Cardiac septum (tissue), 1 donor: ENCODE data around the gene NOS1. TPM values are rescaled to one million over a fixed set of nuclear protein-coding genes. Genes with fewer than 3 reads are reported as not detected.
"Not testable (repeated sequence)": the region's sequence is repeated elsewhere in the genome, so short reads cannot be mapped to it uniquely, and the experiment has no call there.

Source experiments
- DNase-seq: peaks from one replicate; pipeline ENCODE4 v3.0.0-alpha.2; 2020; ENCODE audit warnings: low spot score
- intact Hi-C: fragments of 100-400 bp; cut with DNase I; formaldehyde crosslinking; loops from one replicate; pipeline ENCODE4 v1.14.0; 2022
- total RNA-seq: library from RNA; stranded (reverse); fragmentation: NEBNext Ultra II Directional; extraction: Animal tissue kit (Norgen Biotek cat#: 25700); gene quantifications from one replicate; pipeline ENCODE4 v1.2.1, GENCODE V29; 2021
- donor health status: DM: no; HTN: no; CAD: no.

The NOS1 gene
- total RNA-seq, 1 donor from 2014 or later: 0.32 TPM

DNA sequence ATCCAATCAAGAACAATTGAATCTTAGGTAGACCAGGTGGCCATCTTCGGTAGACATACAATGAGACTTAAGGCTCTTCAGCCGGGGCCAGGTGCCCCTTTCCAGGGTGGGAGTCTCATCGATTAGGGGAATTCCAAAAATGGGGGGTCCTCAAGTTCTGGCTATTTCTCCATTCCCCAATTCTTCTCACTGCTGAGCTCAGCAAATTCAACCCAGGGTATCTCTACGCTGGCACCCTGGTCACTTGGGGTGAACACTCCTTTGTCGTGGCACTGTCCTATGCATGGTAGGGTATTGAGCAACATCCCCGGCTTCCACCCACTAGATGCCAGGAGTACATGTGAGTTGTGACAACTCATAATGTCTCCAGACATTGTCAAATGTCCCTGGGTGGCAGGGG, 136.2 kb downstream of the NOS1 start:
- DNase-seq: no peak
- intact Hi-C loops: no loop called here

DNA sequence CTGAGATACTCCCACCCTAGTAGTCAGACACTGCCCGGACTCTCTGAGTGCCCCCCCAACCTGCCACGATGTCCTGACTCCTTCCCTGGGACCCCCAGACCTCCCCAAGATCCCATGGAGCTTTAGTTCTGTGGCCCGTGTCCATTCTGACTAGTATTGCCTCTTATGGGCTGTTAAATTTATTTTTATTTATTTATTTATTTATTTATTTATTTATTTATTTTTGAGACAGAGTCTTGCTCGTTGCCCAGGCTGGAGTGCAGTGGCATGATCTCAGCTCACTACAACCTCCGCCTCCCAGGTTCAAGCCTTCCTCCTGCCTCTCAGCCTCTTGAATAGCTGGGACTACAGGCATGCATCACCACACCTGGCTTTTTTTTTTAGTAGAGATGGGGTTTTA, 140.5 kb downstream of the NOS1 start:
- DNase-seq, intact Hi-C loops: not testable (repeated sequence)

DNA sequence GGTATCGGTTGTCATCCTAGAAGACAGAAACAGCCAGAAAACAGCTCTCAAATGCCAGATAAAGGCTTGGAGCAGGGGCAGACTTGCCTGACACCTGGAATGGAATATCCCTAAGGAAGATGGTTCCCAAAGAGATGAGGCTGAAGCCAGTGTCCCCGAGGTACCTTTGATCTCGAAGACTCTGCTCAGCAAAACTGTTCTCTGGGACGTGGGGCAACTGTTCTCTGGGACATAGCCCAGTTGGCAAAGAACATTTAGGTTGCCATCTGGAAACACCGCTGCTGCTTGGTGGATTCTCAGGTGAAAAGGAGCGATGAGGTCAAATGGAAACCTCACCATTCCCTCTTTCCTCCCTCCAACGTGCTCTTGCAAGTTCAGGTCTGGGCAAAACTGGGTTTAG, 143.3 kb downstream of the NOS1 start:
- intact Hi-C loops: no loop called here
- DNase-seq: no peak

DNA sequence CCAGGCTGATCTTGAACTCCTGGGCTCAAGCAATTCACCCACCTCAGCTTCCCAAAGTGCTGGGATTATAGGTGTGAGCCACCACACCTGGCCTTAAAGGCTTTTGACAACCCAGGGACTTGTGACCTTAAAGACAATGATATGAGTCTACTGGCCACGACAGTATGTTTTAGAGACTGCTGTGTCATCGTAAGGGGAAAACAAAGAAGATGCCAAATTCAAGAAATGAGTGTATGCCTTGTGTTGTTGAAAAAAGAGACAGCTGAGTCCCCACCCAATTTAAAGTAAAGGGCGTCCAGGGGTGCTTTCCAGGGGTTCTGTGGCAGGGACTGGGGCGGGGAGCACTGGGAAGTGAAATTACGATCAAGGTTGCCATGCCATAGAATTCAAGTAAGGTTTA, 144.7 kb downstream of the NOS1 start:
- intact Hi-C loops: no loop called here
- DNase-seq: no peak

DNA sequence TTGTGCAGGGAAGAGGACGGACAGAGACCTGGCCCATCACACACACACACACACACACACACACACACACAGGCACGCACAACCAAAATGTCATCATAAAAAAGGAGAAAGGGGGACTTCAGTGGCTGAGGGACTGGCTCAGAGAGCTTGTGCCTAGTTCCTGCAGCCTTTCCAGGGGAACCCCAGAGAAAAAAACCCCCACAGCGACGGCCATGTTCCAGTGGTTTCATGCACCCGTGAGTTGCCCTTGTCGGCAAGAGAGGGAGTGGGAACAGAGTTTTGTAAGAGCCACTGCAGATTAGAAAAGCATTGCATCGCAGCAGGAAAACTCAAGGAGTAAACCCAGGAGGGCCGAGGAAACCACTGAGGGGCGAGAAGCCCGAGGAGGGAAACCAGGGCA, 146.6 kb downstream of the NOS1 start:
- no peak for DNase-seq
- intact Hi-C loops: no loop called here

DNA sequence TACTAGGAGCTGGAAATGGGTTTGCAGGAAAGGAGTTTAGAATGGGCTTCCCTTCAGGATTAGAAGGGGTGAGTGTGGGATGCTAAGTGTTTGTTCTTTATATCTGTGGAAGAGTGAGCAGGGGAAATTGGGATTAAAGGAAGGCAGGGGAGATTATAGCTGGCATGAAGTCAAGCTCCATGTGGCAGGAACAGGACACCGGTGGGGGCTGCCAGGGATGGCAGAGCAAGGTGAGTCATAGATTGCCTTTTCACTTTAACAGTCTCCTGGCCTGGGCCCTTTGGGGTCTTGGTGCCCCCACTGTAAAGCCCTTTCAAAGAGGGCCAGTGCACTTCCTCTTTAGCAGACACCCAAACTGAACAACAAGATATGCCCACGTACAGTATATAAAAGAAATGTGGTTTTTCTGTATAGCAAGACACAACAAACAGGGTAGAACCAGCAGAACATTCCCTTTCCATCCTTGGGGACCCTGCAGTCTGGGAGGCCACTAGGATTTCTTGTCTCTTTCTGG, 148.1 kb downstream of the NOS1 start:
- DNase-seq: no peak
- intact Hi-C loops: loop anchor here (2.0 kb wide), 1 partner anchor 623 kb away; no protein-coding TSS in a partner anchor

DNA sequence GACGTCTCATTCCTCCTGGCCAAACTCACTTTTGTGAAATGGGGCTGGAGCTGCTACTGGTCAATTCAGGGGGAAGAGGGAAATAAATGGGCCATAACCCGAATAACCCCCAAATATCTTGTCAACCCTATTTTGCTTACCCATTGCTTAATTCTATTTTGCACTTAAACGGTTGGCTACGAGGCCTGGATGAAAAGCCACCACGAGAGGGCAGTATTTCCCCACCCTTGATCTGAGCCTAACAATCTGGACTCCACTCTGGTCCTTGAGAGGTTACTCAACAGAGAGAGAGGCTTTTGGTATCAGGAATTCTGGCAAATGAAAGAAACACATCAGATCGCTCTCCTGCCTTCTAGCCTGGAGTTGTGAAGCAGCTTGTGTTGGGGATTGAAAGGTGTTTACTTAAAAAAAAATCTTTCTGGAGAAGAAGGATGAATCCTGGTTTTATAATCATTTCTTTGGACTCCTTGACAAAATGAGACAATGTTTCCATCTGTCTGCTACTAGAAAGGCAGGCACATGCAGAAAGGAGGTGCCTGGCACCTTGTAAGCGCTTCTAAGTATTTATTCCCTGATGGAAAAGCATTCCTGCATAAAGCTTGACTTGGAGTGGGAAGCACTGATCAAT, 148.7 kb downstream of the NOS1 start:
- intact Hi-C loops: loop anchor here (2.0 kb wide), 1 partner anchor 624 kb away; no protein-coding TSS in a partner anchor
- no peak for DNase-seq

DNA sequence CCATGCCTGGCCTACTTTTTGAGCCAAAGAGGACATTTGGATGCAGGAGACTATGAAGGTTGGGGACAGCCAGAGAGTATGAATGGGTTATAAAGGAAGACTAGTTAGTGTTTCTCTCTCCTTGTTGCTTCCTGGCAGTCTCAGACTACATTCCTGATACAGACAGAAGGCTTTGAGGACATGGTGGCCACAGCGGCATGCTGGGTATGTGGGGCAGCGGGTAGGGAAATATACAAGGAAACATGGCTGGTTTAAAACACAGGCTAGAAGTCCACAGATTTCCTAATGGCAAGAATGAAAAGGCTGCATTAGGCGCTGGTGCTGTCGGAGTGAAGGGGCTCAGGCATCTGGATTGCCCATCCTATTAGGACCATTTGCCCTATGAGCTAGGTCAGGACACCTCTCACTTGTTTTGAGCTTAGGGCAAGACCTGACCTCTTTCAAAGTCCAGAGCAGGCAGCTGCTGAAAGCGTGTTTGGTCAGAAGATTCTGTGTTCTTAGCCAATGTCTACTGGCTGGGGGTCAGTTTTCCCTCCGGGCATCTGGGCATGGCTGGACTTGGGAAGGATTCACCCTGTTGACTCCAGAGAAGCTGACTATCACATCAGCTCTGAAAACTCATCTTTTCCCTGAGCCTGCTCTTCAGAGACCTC, 151.0 kb downstream of the NOS1 start:
- DNase-seq: no peak
- intact Hi-C loops: no loop called here

DNA sequence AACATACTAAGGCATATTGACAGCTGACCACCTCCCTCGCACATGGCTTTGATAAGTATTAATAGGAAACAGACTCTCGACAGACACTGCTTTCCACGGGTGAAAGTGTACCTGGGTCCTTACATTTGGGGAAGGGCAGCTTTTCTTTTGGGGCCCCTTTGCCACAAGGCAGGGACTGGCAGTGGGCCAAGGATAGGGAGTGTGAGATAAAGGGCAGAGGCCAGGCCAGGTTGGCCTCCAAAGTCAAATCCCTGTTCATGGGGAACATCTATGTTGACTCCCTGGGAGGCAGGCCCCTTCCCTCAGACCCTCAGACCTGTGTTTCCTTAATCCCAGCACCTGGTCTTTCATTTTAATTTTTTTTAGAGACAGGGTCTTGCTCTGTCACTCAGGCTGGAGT, 151.8 kb downstream of the NOS1 start:
- intact Hi-C loops: no loop called here
- DNase-seq: no peak

DNA sequence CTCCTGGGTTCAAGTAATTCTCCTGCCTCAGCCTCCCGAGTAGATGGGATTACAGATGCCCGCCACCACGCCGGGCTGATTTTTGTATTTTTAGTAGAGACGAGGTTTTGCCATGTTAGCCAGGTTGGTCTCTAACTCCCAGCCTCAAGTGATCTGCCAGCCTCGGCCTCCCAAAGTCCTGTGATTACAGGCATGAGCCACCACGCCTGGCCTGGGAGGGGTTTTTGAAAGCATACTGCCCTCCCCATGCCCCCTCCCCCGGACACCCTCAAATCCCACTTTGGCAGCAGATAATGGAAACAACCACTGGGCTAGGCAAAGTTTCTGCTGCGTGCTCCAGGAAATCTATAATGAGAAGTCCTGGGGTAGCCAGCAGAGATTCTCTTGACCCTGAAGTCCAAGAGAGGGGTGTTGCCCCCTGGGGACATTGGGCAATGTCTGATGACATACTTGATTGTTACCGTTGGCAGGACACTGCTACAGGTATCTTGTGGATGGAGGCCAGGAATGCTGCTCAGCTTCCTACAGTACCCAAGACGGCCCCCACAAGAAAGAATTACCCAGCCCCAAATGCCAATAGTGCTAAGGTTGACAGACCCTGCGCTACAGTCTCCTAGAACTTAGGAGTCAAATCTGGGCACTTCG, 152.5 kb downstream of the NOS1 start:
- intact Hi-C loops: no loop called here
- no peak for DNase-seq

DNA sequence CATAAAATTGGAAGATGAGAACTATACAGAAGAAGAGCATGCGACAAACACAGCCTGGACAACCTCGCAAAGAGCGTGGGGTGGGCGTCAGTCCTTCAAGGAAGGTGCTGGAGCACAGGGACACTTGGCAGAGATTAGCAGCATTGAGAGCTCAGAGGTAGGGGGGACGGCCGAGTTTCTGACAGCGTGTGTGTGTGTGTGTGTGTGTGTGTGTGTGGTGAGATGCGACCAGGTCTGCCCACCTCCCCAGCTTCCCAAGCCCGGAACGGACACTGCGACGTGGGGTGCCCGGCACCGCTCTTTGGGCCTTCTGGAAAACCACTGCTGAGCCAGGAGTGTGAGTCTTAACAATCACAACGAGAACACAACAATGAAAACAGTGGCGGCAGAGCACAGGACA, 153.2 kb downstream of the NOS1 start:
- intact Hi-C loops: no loop called here
- no peak for DNase-seq

DNA sequence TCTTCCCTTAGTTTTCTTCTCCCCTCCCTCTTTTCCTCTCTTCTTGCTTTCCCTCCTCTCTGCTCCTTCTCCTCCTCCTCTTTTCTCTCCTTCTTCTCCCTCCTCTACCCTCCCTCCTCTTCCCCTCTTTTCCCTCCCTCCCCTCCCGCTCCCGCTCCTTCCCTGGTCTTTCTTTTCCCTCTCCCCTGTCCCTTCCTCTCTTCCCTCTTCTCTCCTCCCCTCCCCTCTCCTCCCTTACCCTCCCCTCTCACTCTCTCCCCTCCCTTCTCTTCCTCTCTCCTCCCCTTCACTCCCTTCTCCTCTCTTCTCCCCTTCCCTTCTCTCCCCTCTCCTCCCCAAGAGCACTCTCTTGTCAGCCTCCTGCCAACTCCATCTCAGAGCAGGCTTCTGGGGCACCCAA, 153.8 kb downstream of the NOS1 start:
- DNase-seq: no peak
- intact Hi-C loops: no loop called here

DNA sequence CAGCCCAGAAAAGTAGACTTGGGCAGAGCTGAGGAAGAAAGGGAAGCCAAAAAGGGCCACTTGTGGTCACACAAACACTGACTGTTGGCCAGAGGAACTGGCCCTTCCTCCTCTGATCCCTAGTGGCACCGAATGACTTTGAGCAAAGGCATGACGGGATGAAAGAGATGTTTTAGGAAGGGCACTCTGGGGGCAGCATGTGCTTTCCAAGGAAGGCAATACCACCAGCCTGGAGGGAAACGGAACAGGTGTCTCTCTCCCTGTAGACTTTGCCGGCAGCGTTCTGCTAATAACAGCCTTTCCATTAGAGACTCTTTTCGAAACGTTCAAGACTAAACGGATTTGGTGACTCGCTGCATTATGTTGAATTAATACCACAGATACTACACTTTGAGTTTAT, 158.9 kb downstream of the NOS1 start:
- intact Hi-C loops: no loop called here
- no peak for DNase-seq

DNA sequence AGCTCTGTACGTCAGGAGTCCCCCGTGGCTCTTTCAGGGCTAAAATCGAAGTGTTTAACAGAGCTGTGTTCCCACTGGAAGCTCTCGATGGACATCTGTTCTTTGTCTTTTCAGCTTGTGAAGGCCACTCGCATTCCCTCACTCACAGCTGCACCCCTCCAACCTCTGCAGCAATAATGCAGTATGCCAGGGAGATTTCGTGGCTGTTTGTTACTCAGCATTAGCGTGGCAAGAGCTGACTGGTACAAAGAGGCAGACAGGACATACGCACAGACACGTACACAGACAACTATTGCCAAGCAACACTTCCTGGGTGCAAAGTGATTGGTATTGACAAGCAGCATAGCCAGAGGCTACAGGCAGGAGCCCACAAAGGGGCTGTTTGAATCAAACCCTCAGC, 159.4 kb downstream of the NOS1 start:
- intact Hi-C loops: no loop called here
- no peak for DNase-seq

DNA sequence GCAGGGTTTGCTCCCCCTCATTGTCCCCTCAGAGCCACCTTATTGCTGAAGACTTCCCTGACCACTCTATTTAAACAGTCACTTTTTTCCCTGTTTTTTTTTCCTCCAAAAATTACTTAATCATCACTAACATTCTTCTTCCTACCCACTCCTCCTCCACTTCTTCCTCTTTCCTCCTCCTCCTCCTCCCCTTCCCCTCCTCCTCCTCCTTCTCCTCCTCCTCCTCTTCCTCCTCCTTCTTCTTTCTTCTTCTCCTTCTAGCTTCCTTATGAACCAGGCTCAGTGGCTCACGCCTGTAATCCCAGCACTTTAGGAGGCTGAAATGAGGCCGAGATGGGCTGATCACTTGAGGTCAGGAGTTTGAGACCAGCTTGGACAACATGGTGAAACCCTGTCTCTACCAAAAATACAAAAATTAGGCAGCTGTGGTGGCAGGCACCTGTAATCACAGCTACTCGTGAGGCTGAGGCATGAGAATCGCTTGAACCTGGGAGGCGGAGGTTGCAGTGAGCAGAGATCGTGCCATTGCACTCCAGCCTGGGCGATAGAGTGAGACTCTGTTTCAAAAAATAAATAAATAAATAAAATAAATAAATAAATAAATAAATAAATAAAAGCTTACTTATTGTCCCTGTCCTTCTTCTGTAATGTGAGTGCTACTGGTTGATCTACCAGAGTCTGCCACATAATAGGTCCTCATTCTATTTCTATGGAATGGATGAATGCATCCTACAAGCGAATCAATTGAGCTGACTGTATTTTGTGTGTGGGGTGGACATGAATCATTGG, 161.3 kb downstream of the NOS1 start:
- peak; percentile 41 for DNase-seq
- intact Hi-C loops: not testable (repeated sequence)

DNA sequence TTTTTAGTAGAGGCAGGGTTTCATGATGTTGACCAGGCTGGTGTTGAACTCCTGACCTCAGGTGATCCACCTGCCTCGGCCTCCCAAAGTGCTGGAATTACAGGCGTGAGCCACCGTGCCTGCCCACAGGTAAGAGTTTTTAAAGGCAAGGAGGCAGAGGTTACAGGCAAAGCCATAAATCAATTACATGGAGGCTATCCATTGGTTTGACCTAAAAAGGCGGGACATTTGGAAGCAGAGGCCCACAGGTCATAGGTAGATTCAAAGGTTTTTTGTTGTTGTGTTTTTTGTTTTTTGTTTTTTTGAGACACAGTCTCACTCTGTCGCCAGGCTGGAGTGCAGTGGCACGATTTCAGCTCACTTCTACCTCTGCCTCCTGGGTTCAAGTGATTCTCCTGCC, 165.1 kb downstream of the NOS1 start:
- intact Hi-C loops: not testable (repeated sequence)
- DNase-seq: peak; percentile 54

DNA sequence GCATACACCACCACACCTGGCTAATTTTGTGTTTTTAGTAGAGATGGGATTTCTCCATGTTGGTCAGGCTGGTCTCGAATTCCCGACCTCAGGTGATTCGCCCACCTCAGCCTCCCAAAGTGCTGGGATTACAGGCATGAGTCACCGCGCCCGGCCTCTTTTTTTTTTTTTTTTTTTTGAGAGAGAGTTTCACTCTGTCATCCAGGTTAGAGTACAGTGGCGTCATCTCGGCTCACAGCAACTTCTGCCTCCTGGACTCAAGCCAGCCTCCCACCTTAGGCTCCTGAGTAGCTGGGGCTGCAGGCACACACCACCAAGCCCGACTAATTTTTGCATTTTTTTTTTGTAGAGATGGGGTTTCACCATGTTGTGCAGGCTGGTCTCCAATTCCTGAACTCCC, 166.4 kb downstream of the NOS1 start:
- not testable (repeated sequence) for DNase-seq

DNA sequence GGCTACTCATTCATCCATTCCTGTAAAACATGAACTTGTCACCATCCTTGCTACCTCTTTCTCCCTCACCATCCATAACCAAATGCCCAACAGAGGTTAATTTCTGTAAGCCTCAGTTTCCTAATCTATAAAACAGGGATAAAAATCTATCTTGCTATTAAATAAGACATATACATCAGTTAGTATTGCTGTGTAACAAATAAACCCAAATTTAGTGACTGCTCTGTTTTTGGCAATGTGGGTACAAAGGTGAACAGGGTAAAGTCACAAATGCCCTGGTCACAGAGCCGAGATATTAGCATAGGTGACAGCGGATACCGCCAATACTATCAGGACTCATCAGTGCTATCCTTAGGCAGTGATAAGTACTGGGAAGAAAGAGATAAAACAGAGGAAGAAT, 167.5 kb downstream of the NOS1 start:
- peak; percentile 24 for DNase-seq
- intact Hi-C loops: no loop called here

More for the DNA sequence above, 166.4 kb downstream of the NOS1 start:
- intact Hi-C loops: not testable (repeated sequence)

DNA sequence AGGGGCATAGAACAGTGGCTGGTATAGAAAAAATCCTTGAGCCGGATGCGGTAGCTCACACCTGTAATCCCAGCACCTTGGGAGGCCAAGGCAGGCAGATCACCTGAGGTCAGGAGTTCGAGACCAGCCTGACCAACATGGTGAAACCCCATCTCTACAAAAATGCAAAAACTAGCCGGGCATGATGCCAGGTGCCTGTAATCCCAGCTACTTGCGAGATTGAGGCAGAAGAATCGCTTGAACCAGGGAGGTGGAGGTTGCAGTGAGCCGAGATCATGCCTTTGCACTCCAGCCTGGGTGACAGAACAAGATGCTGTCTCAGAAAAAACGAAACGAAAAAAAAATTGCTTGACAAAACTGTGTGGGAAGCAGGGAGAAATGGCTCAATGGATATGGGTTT, 168.8 kb downstream of the NOS1 start:
- intact Hi-C loops: not testable (repeated sequence)
- DNase-seq: peak; percentile 20

DNA sequence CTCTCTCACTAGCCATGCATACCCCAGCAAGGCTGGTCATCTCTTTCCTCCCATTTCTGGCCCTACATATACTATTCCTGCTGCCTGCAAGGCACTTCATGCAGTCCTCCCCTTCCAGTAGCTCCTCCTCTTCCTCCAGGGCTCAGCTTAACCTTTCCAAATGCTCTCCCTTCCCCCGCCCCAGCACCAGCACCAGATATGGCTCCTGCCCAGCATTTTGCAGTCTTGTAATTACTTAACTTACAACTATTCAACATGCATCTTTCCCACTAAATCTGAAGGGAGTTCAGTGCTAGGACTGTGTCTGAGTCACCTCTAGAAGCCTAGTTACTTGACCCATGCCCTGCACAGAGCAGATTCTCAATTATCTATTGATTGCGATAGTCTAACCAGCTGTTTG, 169.4 kb downstream of the NOS1 start:
- intact Hi-C loops: no loop called here
- DNase-seq: no peak
